ENCODE measurements around the gene ZFYVE21. TPM values are rescaled to one million over a fixed set of nuclear protein-coding genes. Genes with fewer than 3 reads are reported as not detected.
"Not testable (repeated sequence)": the region's sequence is repeated elsewhere in the genome, so short reads cannot be mapped to it uniquely, and the experiment has no call there.

Gene ZFYVE21
- polyA plus RNA-seq, 5 donors, result 54.1 to 69.0 (median 65.9) TPM

- no peak for DNase-seq
Observed at GRCh38 chr14:103758059-103758776, 42.6 kb downstream of the ZFYVE21 start.

- DNase-seq, result no peak
Observed at GRCh38 chr14:103762036-103762435, 46.4 kb downstream of the ZFYVE21 start.

GRCh38 chr14:103762541-103762940 lies 46.9 kb downstream of the ZFYVE21 start:
- no peak for DNase-seq

DNA sequence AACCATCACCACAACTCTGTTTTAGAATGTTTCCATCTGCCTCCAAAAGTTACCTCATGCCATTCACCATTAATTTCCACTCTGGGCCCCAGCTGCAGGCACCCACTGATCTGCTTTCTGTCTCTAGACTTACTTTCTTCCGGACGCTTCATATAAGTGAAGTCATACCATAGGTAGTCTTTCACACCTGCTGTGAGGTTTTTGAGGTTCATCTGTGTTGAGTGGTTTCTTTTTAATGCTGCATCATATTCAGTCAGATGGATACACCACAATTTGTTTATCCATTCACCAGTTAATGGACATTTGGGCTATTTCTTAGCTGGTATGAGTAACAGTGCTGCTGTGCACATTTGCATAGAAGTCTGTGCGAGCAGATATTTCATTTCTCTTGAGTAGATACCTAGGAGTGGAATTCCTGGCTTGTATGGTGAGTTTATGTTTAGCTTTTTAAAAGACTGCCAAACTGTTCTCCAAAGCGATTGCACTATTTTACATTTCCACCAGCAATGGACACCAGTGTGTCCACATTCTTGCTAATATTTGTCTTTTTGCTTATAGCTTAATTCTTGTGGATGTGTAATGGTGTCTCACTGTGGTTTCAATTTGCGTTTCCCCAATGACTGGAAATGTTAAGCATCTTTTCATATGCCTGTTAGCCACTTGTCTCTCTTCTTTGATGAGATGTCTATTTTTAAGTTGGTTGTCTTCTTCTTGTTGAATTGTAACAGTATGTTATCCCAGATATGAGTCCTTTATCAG lies 48.3 kb downstream of the ZFYVE21 start:
- DNase-seq, result no peak

DNA sequence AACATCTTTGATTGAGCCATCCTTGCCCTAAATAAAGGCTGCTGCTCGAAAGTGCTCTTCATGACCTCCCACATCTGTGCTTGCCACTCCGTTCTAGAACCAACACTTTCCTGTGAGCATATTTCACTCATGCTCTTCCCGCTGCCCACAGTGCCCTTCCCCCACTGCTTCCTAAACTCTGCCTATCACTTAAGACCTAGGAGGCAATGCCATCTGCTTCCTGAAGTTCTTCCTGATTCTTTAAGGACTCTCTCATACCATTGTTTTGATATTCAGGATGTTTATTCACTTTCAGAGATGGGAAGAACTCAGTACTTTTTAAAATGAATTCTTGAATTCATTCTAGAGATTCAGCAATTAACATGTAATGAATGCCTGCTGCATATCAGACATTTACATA lies 49.9 kb downstream of the ZFYVE21 start:
- DNase-seq, result no peak

GRCh38 chr14:103767336-103767894 lies 51.8 kb downstream of the ZFYVE21 start:
- no peak for DNase-seq

DNA sequence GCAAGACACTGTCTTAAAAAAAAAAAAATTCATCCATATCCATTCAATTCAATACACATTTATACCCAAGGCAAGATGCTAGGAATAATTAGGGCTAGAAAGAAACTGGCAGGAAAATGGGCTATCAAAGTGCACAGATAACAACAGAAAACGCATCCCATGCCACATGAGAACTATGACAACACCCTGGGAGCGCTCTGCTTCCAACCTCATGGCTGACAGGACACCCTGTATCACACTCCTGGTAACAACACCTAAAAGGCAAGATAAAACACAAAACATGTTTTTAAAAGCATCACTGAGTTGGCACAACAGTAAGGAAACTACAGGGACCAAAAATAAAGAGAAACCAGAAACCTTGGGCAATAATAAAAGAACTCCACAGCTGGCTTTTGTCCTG lies 54.9 kb downstream of the ZFYVE21 start:
- no peak for DNase-seq

- no peak for DNase-seq
Observed at GRCh38 chr14:103770902-103771301, 55.3 kb downstream of the ZFYVE21 start.

DNA sequence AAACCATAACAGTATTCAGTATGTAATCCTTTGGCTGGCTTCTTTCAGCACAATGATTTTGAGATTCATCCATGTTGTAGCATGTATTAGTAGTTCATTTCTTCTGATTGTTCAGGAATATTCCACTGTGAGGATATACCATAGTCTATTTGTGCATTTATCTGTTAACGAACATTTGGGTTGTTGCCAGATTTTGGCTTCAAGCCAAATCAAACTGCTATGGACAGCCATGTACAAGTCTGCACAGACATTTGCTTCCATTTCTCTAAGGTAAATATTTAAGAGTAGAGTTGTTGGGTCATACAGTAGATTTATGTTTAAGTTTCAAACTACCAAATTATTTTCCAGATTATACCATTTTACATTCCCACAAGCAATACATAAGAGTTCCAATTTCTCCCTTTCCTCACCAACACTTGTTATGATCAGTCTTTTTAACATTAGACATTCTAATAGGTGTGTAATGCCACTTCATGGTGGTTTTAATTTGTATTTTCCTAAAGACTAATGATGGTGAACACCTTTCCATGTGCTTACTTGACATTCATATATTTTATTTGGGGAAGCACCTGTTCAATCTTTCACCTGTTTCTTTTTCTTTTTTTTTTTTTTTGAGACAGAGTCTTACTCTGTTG lies 56.6 kb downstream of the ZFYVE21 start:
- no peak for DNase-seq

DNA sequence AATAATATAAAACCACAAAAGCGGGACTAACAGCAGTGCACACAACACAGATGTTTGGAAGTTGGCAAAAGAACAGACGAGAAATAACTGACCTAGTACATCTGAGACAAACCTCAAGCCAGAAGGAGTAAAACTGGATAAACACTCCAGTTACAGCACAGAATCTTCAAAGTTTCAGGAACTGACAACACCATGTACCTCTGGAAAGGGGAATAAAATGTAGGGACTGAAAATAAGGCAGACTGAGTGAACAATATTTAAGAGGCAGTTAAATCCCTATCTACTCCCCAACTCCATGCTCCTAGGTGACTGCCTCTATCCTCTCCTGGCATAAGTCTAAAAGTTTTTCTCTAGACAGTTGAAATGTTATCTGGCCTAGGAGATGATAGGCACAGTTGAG lies 57.9 kb downstream of the ZFYVE21 start:
- DNase-seq, result no peak

GRCh38 chr14:103775506-103775905 lies 59.9 kb downstream of the ZFYVE21 start:
- no peak for DNase-seq

- DNase-seq, result not testable (repeated sequence)
Observed at GRCh38 chr14:103776319-103776718, 60.7 kb downstream of the ZFYVE21 start.

- DNase-seq, result no peak
Observed at GRCh38 chr14:103782376-103782775, 66.8 kb downstream of the ZFYVE21 start.

Other genes with a start within 250 kb of the ZFYVE21 start
- 100 to 1,000 TPM; 127 to 392 (median 208) TPM for gene CKB, start 193.0 kb upstream of the ZFYVE21 start, polyA plus RNA-seq (ENCODE audit: insufficient read depth in 1 of 5, insufficient read length in 5 of 5, low replicate concordance in 1 of 5)
- gene TRMT61A, start 186.6 kb upstream of the ZFYVE21 start, polyA plus RNA-seq (ENCODE audit: insufficient read depth in 1 of 5, insufficient read length in 5 of 5, low replicate concordance in 1 of 5), result 10 to 100 TPM in 1 of 5 donors, 1 to 10 TPM in 4; 5.2 to 11.3 (median 7.3) TPM
- 10 to 100 TPM; 21.1 to 26.8 (median 25.3) TPM for gene BAG5, start 153.2 kb upstream of the ZFYVE21 start, polyA plus RNA-seq (ENCODE audit: insufficient read depth in 1 of 5, insufficient read length in 5 of 5, low replicate concordance in 1 of 5)
- gene COA8, start 152.8 kb upstream of the ZFYVE21 start, polyA plus RNA-seq (ENCODE audit: insufficient read depth in 1 of 5, insufficient read length in 5 of 5, low replicate concordance in 1 of 5), result 10 to 100 TPM; 29.3 to 46.6 (median 40.9) TPM
- gene KLC1, start 86.6 kb upstream of the ZFYVE21 start, polyA plus RNA-seq (ENCODE audit: insufficient read depth in 1 of 5, insufficient read length in 5 of 5, low replicate concordance in 1 of 5), result 100 to 1,000 TPM; 111 to 152 (median 142) TPM
- gene XRCC3, start 359 bp upstream of the ZFYVE21 start, polyA plus RNA-seq (ENCODE audit: insufficient read depth in 1 of 5, insufficient read length in 5 of 5, low replicate concordance in 1 of 5), result 10 to 100 TPM; 16.5 to 26.7 (median 21.3) TPM
- 10 to 100 TPM; 50.3 to 72.7 (median 61.6) TPM for gene PPP1R13B, start 131.8 kb downstream of the ZFYVE21 start, polyA plus RNA-seq (ENCODE audit: insufficient read depth in 1 of 5, insufficient read length in 5 of 5, low replicate concordance in 1 of 5)
- gene TDRD9, start 212.6 kb downstream of the ZFYVE21 start, polyA plus RNA-seq (ENCODE audit: insufficient read depth in 1 of 5, insufficient read length in 5 of 5, low replicate concordance in 1 of 5), result 1 to 10 TPM in 4 of 5 donors, under 1 TPM in 1; 0.24 to 2.3 (median 1.6) TPM
- gene RD3L, start 226.7 kb downstream of the ZFYVE21 start, polyA plus RNA-seq (ENCODE audit: insufficient read depth in 1 of 5, insufficient read length in 5 of 5, low replicate concordance in 1 of 5), result under 1 TPM in 3 of 5 donors, not detected in 2; 0.12 to 0.25 (median 0.21) TPM

Measured in right lung (tissue), 5 donors.